ENCODE measurements around the gene RAB1A. TPM values are rescaled to one million over a fixed set of nuclear protein-coding genes. Genes with fewer than 3 reads are reported as not detected.
A peak's percentile ranks its signal among the peaks of the same experiment; 100 is the strongest.

The RAB1A gene
- total RNA-seq, 1 experiment from 2014 or later = 128 TPM

- BruUV-seq (replicated peaks) = no TSS peak
- no peak for TF ChIP-seq POLR2AphosphoS5 (IDR thresholded peaks at IDR 0.05; ENCODE audit: low read depth, low read length)
- no peak for TF ChIP-seq CTCF (IDR thresholded peaks at IDR 0.05)
- no peak for TF ChIP-seq TCF7L2 (IDR thresholded peaks at IDR 0.05; ENCODE audit: low read depth, low read length)
- no peak for TF ChIP-seq SIN3A (IDR thresholded peaks at IDR 0.05; ENCODE audit: borderline replicate concordance, insufficient read depth, low read depth, low read length)
- no peak for TF ChIP-seq REST (IDR thresholded peaks at IDR 0.05; ENCODE audit: insufficient read depth in 1 of 2, low read depth in 2 of 2, low read length in 1 of 2)
- DNase-seq (ENCODE audit: low read depth, low spot score) = no peak
- H3K9me3 ChIP-seq (ENCODE audit: control insufficient read depth, insufficient read depth, low read depth, low read length) = no peaks in the 10 kb centered on the region
- peaks cover 13% of the 10 kb centered on the region for H3K4me1 ChIP-seq (ENCODE audit: control insufficient read depth, insufficient read depth, low read length)
- no peaks in the 10 kb centered on the region; the same call in 1 of the 2 replicates for H3K36me3 ChIP-seq (ENCODE audit: control insufficient read depth, insufficient read depth, low read length)
- POLR2A ChIA-PET = no interaction called here
- ATAC-seq = no peak
- CTCF ChIA-PET = no interaction called here
- intact Hi-C loops (cut with micrococcal nuclease; ENCODE audit: unreplicated experiment) (no loop called here), in situ Hi-C loops (cut with HindIII; ENCODE audit: low pct_unique_long_range_greater_than_20kb, low sequenced_read_pairs) (no loop called here)
- H3K27ac ChIP-seq (ENCODE audit: low read length) = peak overlapping the region; percentile 78
- peak overlapping the region; percentile 79 for H3K4me3 ChIP-seq (ENCODE audit: low read depth in 2 of 2, low read length in 2 of 2)
- no peaks in the 10 kb centered on the region for H3K27me3 ChIP-seq (ENCODE audit: control insufficient read depth, insufficient read depth, low read length)
Measured at GRCh38 chr2:65057054-65057375, 72.9 kb downstream of the RAB1A start.

GRCh38 chr2:65056215-65057053, 73.5 kb downstream of the RAB1A start, which contains the start of gene CEP68:
TSS of gene CEP68 (plus strand) at chr2:65056416. CDS start at chr2:65069445, 13,029 bp downstream.
- Histone ChIP-seq H3K36me3 (ENCODE audit: control insufficient read depth, insufficient read depth, low read length) (no peaks in the 10 kb centered on the region; the same call in 1 of the 2 replicates), H3K27me3 (ENCODE audit: control insufficient read depth, insufficient read depth, low read length) (no peaks in the 10 kb centered on the region), H3K9me3 (ENCODE audit: control insufficient read depth, insufficient read depth, low read depth, low read length) (no peaks in the 10 kb centered on the region), H3K4me3 (ENCODE audit: low read depth in 2 of 2, low read length in 2 of 2) (peak within 1 kb of the TSS; percentile 79), H3K4me1 (ENCODE audit: control insufficient read depth, insufficient read depth, low read length) (peaks cover 13% of the 10 kb centered on the region), H3K27ac (ENCODE audit: low read length) (peak within 1 kb of the TSS; percentile 78)
- DNase-seq (ENCODE audit: low read depth, low spot score) = peak; percentile 87
- peak; percentile 99 for ATAC-seq
- ChIA-PET POLR2A (interaction anchor here (0.7 to 1.4 kb wide), 3 partner anchors 10 to 171 kb away, joined by 3 to 12 read pairs (median 4); partner anchors contain the start of gene ACTR2), CTCF (interaction anchor here (0.5 to 1.4 kb wide), 3 partner anchors 33 to 139 kb away, joined by 3 to 4 read pairs (median 4); no protein-coding TSS in a partner anchor)
- peak; percentile 75; the same call in 1 of the 2 replicates for TF ChIP-seq SIN3A (IDR thresholded peaks at IDR 0.05; ENCODE audit: borderline replicate concordance, insufficient read depth, low read depth, low read length)
- no peak for TF ChIP-seq CTCF (IDR thresholded peaks at IDR 0.05)
- peak in 1 of 2 experiments; percentile 25; a peak in 1 of 4 replicates for TF ChIP-seq REST (IDR thresholded peaks at IDR 0.05; ENCODE audit: insufficient read depth in 1 of 2, low read depth in 2 of 2, low read length in 1 of 2)
- TF ChIP-seq TCF7L2 (IDR thresholded peaks at IDR 0.05; ENCODE audit: low read depth, low read length) = peak; percentile 45; the same call in 1 of the 2 replicates
- peak; percentile 68; the same call in 1 of the 2 replicates for TF ChIP-seq POLR2AphosphoS5 (IDR thresholded peaks at IDR 0.05; ENCODE audit: low read depth, low read length)
- intact Hi-C loops (cut with micrococcal nuclease; ENCODE audit: unreplicated experiment) = no loop called here
- in situ Hi-C loops (cut with HindIII; ENCODE audit: low pct_unique_long_range_greater_than_20kb, low sequenced_read_pairs) = no loop called here
- no TSS peak for BruUV-seq (replicated peaks)

All from Panc1 (cell line).